ENCODE data around the gene ARHGAP22. TPM values are rescaled to one million over a fixed set of nuclear protein-coding genes. Genes with fewer than 3 reads are reported as not detected.

The ARHGAP22 gene
- total RNA-seq, 3 donors from 2014 or later: 2.6 to 8.2 (median 4.8) TPM

DNA sequence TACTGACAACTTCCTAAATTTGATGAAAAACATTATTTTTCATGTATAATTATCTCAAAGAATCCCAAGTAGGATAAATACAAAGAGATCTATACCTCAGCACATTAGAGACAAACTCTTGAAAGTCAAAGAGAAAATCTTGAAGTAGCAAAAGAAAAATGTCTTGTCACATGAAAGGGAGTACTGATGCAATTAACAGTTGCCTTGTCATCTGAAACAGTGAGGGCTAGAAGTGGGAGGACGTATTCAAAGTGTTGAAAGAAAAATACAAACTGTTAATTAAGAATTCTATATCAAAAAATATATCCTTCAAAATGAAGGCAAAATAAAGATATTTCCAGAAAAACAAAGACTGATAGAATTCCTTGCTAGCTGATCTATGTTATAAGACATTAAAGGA, 35.5 kb upstream of the ARHGAP22 start:
- no peaks in the 10 kb centered on the region for H3K36me3 ChIP-seq
- intact Hi-C loops (cut with DNase I; ENCODE audit: low total_unique reads): no loop called here
- H3K27ac ChIP-seq: no peak overlapping the region
- no peak overlapping the region for H3K4me3 ChIP-seq
- DNase-seq (ENCODE audit: low spot score in 2 of 2): no peak
- no peaks in the 10 kb centered on the region for H3K27me3 ChIP-seq
- TF ChIP-seq POLR2A (IDR thresholded peaks at IDR 0.05): no peak
- no peak for TF ChIP-seq POLR2AphosphoS5 (IDR thresholded peaks at IDR 0.05)
- TF ChIP-seq, protein P1, sequence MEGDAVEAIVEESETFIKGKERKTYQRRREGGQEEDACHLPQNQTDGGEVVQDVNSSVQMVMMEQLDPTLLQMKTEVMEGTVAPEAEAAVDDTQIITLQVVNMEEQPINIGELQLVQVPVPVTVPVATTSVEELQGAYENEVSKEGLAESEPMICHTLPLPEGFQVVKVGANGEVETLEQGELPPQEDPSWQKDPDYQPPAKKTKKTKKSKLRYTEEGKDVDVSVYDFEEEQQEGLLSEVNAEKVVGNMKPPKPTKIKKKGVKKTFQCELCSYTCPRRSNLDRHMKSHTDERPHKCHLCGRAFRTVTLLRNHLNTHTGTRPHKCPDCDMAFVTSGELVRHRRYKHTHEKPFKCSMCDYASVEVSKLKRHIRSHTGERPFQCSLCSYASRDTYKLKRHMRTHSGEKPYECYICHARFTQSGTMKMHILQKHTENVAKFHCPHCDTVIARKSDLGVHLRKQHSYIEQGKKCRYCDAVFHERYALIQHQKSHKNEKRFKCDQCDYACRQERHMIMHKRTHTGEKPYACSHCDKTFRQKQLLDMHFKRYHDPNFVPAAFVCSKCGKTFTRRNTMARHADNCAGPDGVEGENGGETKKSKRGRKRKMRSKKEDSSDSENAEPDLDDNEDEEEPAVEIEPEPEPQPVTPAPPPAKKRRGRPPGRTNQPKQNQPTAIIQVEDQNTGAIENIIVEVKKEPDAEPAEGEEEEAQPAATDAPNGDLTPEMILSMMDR (IDR thresholded peaks at IDR 0.05): no peak
- H3K4me1 ChIP-seq: no peaks in the 10 kb centered on the region
- peaks cover 0 to 12% of the 10 kb centered on the region in 2 donors for H3K9me3 ChIP-seq

- intact Hi-C loops (cut with DNase I; ENCODE audit: low total_unique reads): no loop called here
- Histone ChIP-seq H3K36me3 (no peaks in the 10 kb centered on the region), H3K9me3 (peaks cover 0 to 12% of the 10 kb centered on the region in 2 donors), H3K27me3 (no peaks in the 10 kb centered on the region), H3K27ac (no peak overlapping the region), H3K4me1 (no peaks in the 10 kb centered on the region), H3K4me3 (no peak overlapping the region)
- TF ChIP-seq, protein P1 (IDR thresholded peaks at IDR 0.05): no peak
- TF ChIP-seq POLR2A (IDR thresholded peaks at IDR 0.05): no peak
- TF ChIP-seq POLR2AphosphoS5 (IDR thresholded peaks at IDR 0.05): no peak
- no peak for DNase-seq (ENCODE audit: low spot score in 2 of 2)
Measured at GRCh38 chr10:48639632-48640031, 34.8 kb upstream of the ARHGAP22 start.

DNA sequence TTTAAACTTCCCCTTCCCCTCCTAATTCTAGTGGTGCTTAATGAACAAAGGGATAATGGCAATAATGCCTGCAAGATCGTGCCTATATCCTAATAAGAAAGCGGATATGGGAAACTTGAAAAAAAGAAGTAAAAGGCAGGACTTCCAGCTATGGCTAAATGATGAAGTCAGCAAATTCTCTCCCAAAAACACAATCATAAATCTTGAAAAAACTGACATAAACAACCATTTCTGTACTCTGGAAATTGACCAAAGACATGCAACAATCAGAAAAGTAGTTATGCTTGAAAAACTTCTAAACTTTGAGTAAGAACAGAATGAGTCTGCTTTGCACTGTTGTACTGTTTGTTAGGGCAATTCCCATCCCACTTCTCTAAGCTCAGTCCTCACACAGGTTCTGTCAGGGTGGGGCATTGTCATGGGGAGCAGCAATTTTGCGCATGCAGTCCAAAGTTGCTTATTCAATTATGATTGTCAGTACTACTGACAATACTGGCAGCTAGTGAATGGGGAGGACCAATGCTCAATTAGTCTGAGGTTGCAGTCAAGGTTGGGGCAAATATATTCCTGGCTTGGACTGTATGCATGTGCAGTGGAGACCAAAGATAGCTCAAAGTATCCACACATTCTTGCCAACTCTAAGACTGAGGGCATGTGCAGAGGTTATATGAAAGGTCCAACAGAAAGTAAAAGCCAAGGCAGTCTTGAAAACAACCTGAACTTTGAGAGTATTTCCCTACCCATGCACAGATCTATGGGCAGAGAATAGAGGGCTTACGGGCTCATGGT, 34.1 kb upstream of the ARHGAP22 start:
- Histone ChIP-seq H3K4me1 (no peaks in the 10 kb centered on the region), H3K9me3 (peaks cover 0 to 12% of the 10 kb centered on the region in 2 donors), H3K27me3 (no peaks in the 10 kb centered on the region), H3K36me3 (no peaks in the 10 kb centered on the region), H3K27ac (no peak overlapping the region), H3K4me3 (no peak overlapping the region)
- no peak for TF ChIP-seq POLR2A (IDR thresholded peaks at IDR 0.05)
- TF ChIP-seq, protein P1 (IDR thresholded peaks at IDR 0.05): no peak
- no peak for TF ChIP-seq POLR2AphosphoS5 (IDR thresholded peaks at IDR 0.05)
- intact Hi-C loops (cut with DNase I; ENCODE audit: low total_unique reads): no loop called here
- no peak for DNase-seq (ENCODE audit: low spot score in 2 of 2)

DNA sequence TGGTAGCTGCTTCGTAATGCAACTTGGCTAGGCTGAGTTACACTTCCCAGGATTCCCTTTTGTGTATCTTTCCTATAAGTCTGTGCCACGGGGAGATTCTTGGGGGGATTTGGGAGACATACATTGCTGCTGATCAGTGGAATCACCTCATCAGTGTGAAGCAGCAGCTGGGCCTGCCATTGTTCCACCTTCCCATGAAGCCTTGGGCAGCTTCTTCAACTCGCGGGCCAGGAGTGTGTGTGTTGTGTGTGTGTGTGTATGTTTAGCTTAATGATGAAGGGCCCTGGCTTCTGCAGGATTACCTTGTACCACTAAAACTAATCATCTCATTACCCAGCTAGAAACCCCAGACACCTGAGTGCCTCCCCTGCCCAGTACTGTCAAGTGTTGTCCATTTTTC, 33.3 kb upstream of the ARHGAP22 start:
- TF ChIP-seq, protein P1 (IDR thresholded peaks at IDR 0.05): no peak
- TF ChIP-seq POLR2A (IDR thresholded peaks at IDR 0.05): no peak
- TF ChIP-seq POLR2AphosphoS5 (IDR thresholded peaks at IDR 0.05): no peak
- intact Hi-C loops (cut with DNase I; ENCODE audit: low total_unique reads): no loop called here
- no peaks in the 10 kb centered on the region for H3K36me3 ChIP-seq
- H3K4me1 ChIP-seq: no peaks in the 10 kb centered on the region
- peaks cover 0 to 12% of the 10 kb centered on the region in 2 donors for H3K9me3 ChIP-seq
- no peak overlapping the region for H3K27ac ChIP-seq
- H3K27me3 ChIP-seq: no peaks in the 10 kb centered on the region
- no peak overlapping the region for H3K4me3 ChIP-seq
- no peak for DNase-seq (ENCODE audit: low spot score in 2 of 2)

- H3K36me3 ChIP-seq: no peaks in the 10 kb centered on the region
- H3K27me3 ChIP-seq: no peaks in the 10 kb centered on the region
- intact Hi-C loops (cut with DNase I; ENCODE audit: low total_unique reads): no loop called here
- H3K4me3 ChIP-seq: no peak overlapping the region
- no peaks in the 10 kb centered on the region for H3K4me1 ChIP-seq
- H3K9me3 ChIP-seq: peaks cover 0 to 12% of the 10 kb centered on the region in 2 donors
- no peak overlapping the region for H3K27ac ChIP-seq
- TF ChIP-seq, protein P1 (IDR thresholded peaks at IDR 0.05): no peak
- TF ChIP-seq POLR2AphosphoS5 (IDR thresholded peaks at IDR 0.05): no peak
- no peak for TF ChIP-seq POLR2A (IDR thresholded peaks at IDR 0.05)
- DNase-seq (ENCODE audit: low spot score in 2 of 2): no peak
Measured at GRCh38 chr10:48636901-48637300, 32.0 kb upstream of the ARHGAP22 start.
